ENCODE data around the gene REP15. TPM values are rescaled to one million over a fixed set of nuclear protein-coding genes. Genes with fewer than 3 reads are reported as not detected.

Gene REP15
- total RNA-seq, 1 experiment from 2014 or later = 1.9 TPM

- CTCF ChIA-PET = no interaction called here
- POLR2A ChIA-PET = no interaction called here
- Histone ChIP-seq H3K4me3 (ENCODE audit: low read depth in 2 of 2, low read length in 2 of 2) (no peak overlapping the region), H3K27me3 (ENCODE audit: control insufficient read depth, insufficient read depth, low read length) (no peaks in the 10 kb centered on the region), H3K4me1 (ENCODE audit: control insufficient read depth, insufficient read depth, low read length) (no peaks in the 10 kb centered on the region), H3K27ac (ENCODE audit: low read length) (no peak overlapping the region), H3K9me3 (ENCODE audit: control insufficient read depth, insufficient read depth, low read depth, low read length) (no peaks in the 10 kb centered on the region), H3K36me3 (ENCODE audit: control insufficient read depth, insufficient read depth, low read length) (no peaks in the 10 kb centered on the region)
- BruUV-seq (replicated peaks) = no TSS peak
- DNase-seq (ENCODE audit: low read depth, low spot score) = no peak
- in situ Hi-C loops (cut with HindIII; ENCODE audit: low pct_unique_long_range_greater_than_20kb, low sequenced_read_pairs) = no loop called here
- no peak for ATAC-seq
- no peak for TF ChIP-seq TCF7L2 (IDR thresholded peaks at IDR 0.05; ENCODE audit: low read depth, low read length)
- TF ChIP-seq SIN3A (IDR thresholded peaks at IDR 0.05; ENCODE audit: borderline replicate concordance, insufficient read depth, low read depth, low read length) = no peak
- no peak for TF ChIP-seq CTCF (IDR thresholded peaks at IDR 0.05)
- TF ChIP-seq REST (IDR thresholded peaks at IDR 0.05; ENCODE audit: insufficient read depth in 1 of 2, low read depth in 2 of 2, low read length in 1 of 2) = no peak
- TF ChIP-seq POLR2AphosphoS5 (IDR thresholded peaks at IDR 0.05; ENCODE audit: low read depth, low read length) = no peak
- intact Hi-C loops (cut with micrococcal nuclease; ENCODE audit: unreplicated experiment) = no loop called here
Observed at GRCh38 chr12:27672643-27673042, 23.6 kb upstream of the REP15 start.

- POLR2A ChIA-PET = no interaction called here
- Histone ChIP-seq H3K27me3 (ENCODE audit: control insufficient read depth, insufficient read depth, low read length) (no peaks in the 10 kb centered on the region), H3K36me3 (ENCODE audit: control insufficient read depth, insufficient read depth, low read length) (no peaks in the 10 kb centered on the region), H3K27ac (ENCODE audit: low read length) (no peak overlapping the region), H3K4me1 (ENCODE audit: control insufficient read depth, insufficient read depth, low read length) (no peaks in the 10 kb centered on the region), H3K4me3 (ENCODE audit: low read depth in 2 of 2, low read length in 2 of 2) (no peak overlapping the region), H3K9me3 (ENCODE audit: control insufficient read depth, insufficient read depth, low read depth, low read length) (no peaks in the 10 kb centered on the region)
- DNase-seq (ENCODE audit: low read depth, low spot score) (no peak), ATAC-seq (no peak)
- TF ChIP-seq CTCF (IDR thresholded peaks at IDR 0.05) = no peak
- TF ChIP-seq POLR2AphosphoS5 (IDR thresholded peaks at IDR 0.05; ENCODE audit: low read depth, low read length) = no peak
- no peak for TF ChIP-seq SIN3A (IDR thresholded peaks at IDR 0.05; ENCODE audit: borderline replicate concordance, insufficient read depth, low read depth, low read length)
- no peak for TF ChIP-seq REST (IDR thresholded peaks at IDR 0.05; ENCODE audit: insufficient read depth in 1 of 2, low read depth in 2 of 2, low read length in 1 of 2)
- TF ChIP-seq TCF7L2 (IDR thresholded peaks at IDR 0.05; ENCODE audit: low read depth, low read length) = no peak
- intact Hi-C loops (cut with micrococcal nuclease; ENCODE audit: unreplicated experiment) = no loop called here
- no TSS peak for BruUV-seq (replicated peaks)
- CTCF ChIA-PET = no interaction called here
- in situ Hi-C loops (cut with HindIII; ENCODE audit: low pct_unique_long_range_greater_than_20kb, low sequenced_read_pairs) = no loop called here
Observed at GRCh38 chr12:27673101-27673718, 23.0 kb upstream of the REP15 start.

All from Panc1 (cell line).